AG09319 (cell line): ENCODE data around the gene UQCR11.

ENCODE experiments used
- DNase-seq: peaks from one replicate; pipeline ENCODE4 v3.0.0-alpha.2; 2010; ENCODE audit warnings: low read depth; ENCODE audit errors: extremely low read depth
- TF ChIP-seq, protein P1 (sequence below): IDR thresholded peaks from 2 replicates; pipeline ENCODE4 v1.5.1; 2011; ENCODE audit warnings: low read depth, mild to moderate bottlenecking, inconsistent platforms, low read length, moderate library complexity

Gene UQCR11

DNA sequence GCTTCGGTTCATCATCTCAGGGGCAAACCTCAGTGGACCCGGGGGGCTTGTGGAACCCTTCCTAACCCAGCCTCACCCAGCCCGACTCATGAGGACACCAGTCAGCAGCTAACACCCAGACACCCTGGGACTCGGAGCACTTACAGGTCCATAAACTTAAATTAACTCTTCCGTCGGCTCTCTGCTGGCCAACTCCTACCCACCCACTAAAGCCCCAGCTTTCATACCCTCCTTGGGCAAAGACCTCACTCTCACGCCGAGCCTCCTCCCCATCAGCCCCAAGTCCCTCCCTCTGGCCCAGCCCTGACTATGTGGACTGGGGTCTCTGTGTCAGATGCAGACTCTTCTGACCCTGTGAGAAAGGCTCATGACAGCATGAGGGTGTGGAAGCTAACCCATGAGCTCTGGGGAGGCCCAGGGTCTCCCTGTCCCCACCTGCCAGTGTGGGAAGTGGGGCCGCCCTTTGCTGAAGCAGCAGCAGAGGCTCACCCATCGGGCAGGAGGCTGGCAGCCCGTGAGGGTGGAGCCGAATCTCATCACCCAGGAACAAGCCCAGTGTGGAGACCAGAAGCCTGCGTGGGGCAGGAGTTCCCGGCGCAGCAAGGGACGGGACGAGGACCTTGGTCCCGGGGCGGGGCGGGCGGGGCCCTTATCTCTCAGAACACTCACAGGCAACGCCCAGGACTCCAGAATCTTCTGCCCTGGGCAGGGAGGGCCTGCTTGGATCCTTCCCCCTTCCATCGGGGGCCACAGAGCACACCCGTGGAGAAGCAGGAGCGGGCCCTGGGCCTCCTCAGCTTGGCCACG is 27.4 kb upstream of the UQCR11 start:
- DNase-seq: no peak
- TF ChIP-seq, protein P1, sequence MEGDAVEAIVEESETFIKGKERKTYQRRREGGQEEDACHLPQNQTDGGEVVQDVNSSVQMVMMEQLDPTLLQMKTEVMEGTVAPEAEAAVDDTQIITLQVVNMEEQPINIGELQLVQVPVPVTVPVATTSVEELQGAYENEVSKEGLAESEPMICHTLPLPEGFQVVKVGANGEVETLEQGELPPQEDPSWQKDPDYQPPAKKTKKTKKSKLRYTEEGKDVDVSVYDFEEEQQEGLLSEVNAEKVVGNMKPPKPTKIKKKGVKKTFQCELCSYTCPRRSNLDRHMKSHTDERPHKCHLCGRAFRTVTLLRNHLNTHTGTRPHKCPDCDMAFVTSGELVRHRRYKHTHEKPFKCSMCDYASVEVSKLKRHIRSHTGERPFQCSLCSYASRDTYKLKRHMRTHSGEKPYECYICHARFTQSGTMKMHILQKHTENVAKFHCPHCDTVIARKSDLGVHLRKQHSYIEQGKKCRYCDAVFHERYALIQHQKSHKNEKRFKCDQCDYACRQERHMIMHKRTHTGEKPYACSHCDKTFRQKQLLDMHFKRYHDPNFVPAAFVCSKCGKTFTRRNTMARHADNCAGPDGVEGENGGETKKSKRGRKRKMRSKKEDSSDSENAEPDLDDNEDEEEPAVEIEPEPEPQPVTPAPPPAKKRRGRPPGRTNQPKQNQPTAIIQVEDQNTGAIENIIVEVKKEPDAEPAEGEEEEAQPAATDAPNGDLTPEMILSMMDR: no peak

DNA sequence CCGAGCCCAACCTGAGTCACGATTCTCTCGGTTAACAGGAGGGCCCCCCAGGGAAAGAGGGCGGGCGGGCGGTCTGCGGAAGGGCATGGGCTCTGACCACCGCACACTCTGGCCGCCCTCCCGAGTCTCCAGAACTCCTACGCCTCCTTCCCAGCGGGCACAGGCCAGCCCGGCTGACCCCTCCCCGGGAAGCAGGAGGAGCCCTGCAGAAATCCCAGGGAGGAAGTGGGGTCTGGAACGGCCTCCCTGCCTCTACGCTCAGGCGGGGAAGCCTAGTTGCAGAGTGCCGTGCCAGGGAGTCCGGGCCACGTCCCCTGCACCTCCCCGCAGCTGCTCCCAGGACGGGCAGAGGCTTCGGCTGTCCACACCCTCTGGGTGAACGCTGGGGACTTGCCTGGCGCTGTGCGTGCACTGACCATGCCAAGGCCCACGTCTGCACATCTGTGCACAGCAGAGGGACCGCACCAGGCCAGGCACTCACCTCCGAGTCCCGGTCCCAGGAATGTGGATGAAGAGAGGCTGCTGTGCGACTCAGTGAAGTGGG is 26.4 kb upstream of the UQCR11 start:
- TF ChIP-seq, protein P1: no peak
- DNase-seq: no peak

DNA sequence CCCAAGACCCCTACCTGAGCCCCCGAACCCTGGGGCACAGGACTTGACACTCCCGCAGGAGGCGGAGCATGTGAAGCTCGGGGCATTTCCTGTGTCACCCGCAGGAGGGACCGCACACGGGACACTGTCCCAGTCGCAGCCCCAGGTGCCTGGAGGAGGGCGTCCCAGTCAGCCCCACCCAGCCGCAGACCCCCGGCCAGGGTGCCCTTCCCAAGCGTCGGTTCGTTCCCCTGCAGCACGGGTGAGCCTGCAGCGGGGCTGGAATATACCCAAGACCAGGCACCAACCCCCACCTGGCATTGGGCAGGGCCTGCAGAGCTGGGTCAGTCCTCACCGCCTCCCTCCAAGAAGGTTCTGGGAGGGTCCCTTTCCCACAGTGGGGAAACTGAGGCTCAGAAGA is 25.5 kb upstream of the UQCR11 start:
- no peak for DNase-seq
- TF ChIP-seq, protein P1: no peak

DNA sequence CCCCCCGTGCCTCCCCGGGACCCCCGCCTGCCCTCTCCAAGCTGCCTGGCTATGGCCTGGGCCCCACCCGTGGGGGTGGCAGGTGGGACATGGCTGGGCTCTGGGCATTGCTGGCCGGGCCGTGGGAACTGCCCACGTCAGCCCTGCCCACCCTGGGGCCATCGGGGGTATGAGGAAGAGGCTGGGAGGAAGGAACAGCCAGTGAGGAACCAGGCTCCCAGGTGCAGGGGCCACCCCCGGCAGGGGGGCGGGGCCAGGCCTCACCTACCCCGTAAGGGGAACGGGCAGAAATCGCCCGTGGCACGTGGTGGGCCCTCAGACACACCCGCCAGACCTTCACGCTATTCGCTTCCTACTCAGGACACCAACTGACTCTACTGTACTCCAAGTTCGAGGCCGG is 24.8 kb upstream of the UQCR11 start:
- TF ChIP-seq, protein P1: no peak
- no peak for DNase-seq

DNA sequence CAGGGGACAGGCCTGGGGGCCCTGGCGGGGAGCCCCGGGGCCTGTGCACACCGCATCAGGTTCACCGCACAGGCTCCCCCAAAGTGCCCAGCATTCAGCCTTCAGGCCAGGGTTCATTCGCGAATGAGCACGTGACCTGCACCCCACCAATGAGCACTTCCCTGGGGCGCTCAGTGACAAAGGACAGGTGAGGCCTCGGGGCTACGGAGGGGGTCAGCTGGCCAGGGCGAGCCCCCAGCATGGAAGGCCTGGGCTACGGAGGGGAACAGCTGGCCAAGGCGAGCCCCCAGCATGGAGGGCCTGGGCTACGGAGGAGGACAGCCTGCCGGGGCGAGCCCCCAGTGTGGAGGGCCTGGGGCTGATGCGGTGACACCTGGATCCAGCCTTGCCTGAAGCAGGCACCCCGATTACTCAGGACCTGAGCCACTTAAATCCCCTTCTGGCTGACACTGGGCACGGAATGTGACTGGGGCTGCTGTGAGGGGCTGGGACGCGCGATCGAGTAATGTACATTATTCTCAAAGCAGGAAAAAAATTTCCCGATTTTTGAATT is 24.1 kb upstream of the UQCR11 start:
- TF ChIP-seq, protein P1: no peak
- no peak for DNase-seq

DNA sequence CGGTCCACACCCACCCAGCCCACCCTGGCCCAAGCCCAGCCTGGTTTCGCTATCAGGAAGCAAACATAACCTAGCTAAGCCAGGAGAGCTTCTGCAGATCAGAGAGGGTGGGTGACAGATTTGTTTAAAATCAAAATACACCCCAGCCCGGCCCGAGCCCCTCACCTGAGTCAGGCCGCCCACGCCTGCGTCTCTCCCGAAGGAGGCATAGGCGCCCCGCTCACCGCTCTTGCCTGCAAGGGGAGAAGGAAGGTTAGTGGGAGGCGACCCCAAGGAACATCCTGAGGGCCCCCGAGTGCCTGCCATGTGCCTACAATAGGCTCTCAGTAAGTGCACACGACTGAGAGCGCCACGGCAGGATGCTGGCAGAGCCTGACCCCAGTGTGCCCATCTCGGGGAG is 21.9 kb upstream of the UQCR11 start:
- TF ChIP-seq, protein P1: no peak
- DNase-seq: no peak

DNA sequence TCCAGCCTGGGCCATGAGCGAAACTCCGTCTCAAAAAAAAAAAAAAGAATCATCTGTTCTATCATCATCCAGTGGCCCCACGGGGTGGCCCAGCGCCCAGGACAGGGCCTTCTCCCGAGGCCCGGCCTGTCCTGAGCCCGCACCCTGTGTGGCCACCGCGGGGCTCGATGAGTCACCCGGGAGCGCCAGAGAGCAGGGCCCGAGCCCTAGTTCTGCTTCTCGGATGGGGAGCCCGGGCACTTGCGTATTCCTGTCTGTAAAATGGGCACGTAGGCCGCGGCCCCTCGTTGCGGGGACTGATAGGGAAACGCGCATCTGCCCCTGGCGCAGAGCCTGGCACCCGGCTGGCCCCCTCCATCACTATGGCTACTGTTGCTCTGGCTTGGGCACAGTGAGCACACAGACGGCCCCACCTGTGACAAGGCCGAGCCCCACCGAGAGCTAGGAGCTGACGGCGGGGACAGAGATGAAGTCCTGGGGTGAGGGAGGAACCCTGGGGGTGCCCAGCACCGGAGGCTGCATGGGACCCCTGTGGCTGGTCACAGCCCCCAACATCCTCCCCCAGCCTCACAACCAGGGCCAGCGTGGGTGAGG is 21.3 kb upstream of the UQCR11 start:
- TF ChIP-seq, protein P1: no peak
- no peak for DNase-seq
